ENCODE results near the gene DHRS9. TPM values are rescaled to one million over a fixed set of nuclear protein-coding genes. Genes with fewer than 3 reads are reported as not detected.

DHRS9 gene
- total RNA-seq, 1 donor from 2014 or later, result 5.8 TPM

- no peak for TF ChIP-seq CTCF (IDR thresholded peaks at IDR 0.05; ENCODE audit: insufficient read depth, low read length, severe bottlenecking)
- FAIRE-seq (no peak), DNase-seq (ENCODE audit: low read depth) (no peak)
- H3K4me3 ChIP-seq (ENCODE audit: low read depth, low read length), result no peak overlapping the region
- H3K36me3 ChIP-seq (ENCODE audit: control insufficient read depth, insufficient read depth, low read length), result no peaks in the 10 kb centered on the region
- H3K27me3 ChIP-seq (ENCODE audit: control insufficient read depth, insufficient read depth, low read length), result no peaks in the 10 kb centered on the region
Measured at GRCh38 chr2:169106134-169106533, 36.8 kb downstream of the DHRS9 start.

GRCh38 chr2:169106563-169107545, 37.5 kb downstream of the DHRS9 start:
- FAIRE-seq, result no peak
- Histone ChIP-seq H3K27me3 (ENCODE audit: control insufficient read depth, insufficient read depth, low read length) (no peaks in the 10 kb centered on the region), H3K36me3 (ENCODE audit: control insufficient read depth, insufficient read depth, low read length) (no peaks in the 10 kb centered on the region), H3K4me3 (ENCODE audit: low read depth, low read length) (no peak overlapping the region)
- no peak for TF ChIP-seq CTCF (IDR thresholded peaks at IDR 0.05; ENCODE audit: insufficient read depth, low read length, severe bottlenecking)
- no peak for DNase-seq (ENCODE audit: low read depth)

- FAIRE-seq (peak; percentile 13), DNase-seq (ENCODE audit: low read depth) (no peak)
- TF ChIP-seq CTCF (IDR thresholded peaks at IDR 0.05; ENCODE audit: insufficient read depth, low read length, severe bottlenecking), result no peak
- Histone ChIP-seq H3K4me3 (ENCODE audit: low read depth, low read length) (no peak overlapping the region), H3K27me3 (ENCODE audit: control insufficient read depth, insufficient read depth, low read length) (no peaks in the 10 kb centered on the region), H3K36me3 (ENCODE audit: control insufficient read depth, insufficient read depth, low read length) (no peaks in the 10 kb centered on the region)
Measured at GRCh38 chr2:169107645-169108044, 38.3 kb downstream of the DHRS9 start.

GRCh38 chr2:169108099-169108884, 38.9 kb downstream of the DHRS9 start:
- no peak for DNase-seq (ENCODE audit: low read depth)
- no peak for FAIRE-seq
- Histone ChIP-seq H3K4me3 (ENCODE audit: low read depth, low read length) (no peak overlapping the region), H3K27me3 (ENCODE audit: control insufficient read depth, insufficient read depth, low read length) (no peaks in the 10 kb centered on the region), H3K36me3 (ENCODE audit: control insufficient read depth, insufficient read depth, low read length) (no peaks in the 10 kb centered on the region)
- no peak for TF ChIP-seq CTCF (IDR thresholded peaks at IDR 0.05; ENCODE audit: insufficient read depth, low read length, severe bottlenecking)

- Histone ChIP-seq H3K4me3 (ENCODE audit: low read depth, low read length) (no peak overlapping the region), H3K36me3 (ENCODE audit: control insufficient read depth, insufficient read depth, low read length) (no peaks in the 10 kb centered on the region), H3K27me3 (ENCODE audit: control insufficient read depth, insufficient read depth, low read length) (no peaks in the 10 kb centered on the region)
- TF ChIP-seq CTCF (IDR thresholded peaks at IDR 0.05; ENCODE audit: insufficient read depth, low read length, severe bottlenecking), result peak; percentile 89
- FAIRE-seq (no peak), DNase-seq (ENCODE audit: low read depth) (peak; percentile 62)
Measured at GRCh38 chr2:169109502-169110409, 40.4 kb downstream of the DHRS9 start.
